ENCODE data around the gene DIAPH1.
A peak's percentile ranks its signal among the peaks of the same experiment; 100 is the strongest.

DIAPH1 gene

GRCh38 chr5:141517312-141517711, 101.5 kb downstream of the DIAPH1 start:
- Histone ChIP-seq H3K4me1 (peaks cover 7% of the 10 kb centered on the region), H3K4me3 (ENCODE audit: low read depth, low read length) (no peak overlapping the region), H3K27me3 (no peaks in the 10 kb centered on the region), H3K36me3 (peaks cover 52% of the 10 kb centered on the region), H3K9me3 (no peaks in the 10 kb centered on the region)
- TF ChIP-seq CTCF (IDR thresholded peaks at IDR 0.05; ENCODE audit: low read depth, low read length), result no peak
- DNase-seq, result no peak

GRCh38 chr5:141516672-141517025, 102.2 kb downstream of the DIAPH1 start:
- H3K4me1 ChIP-seq, result peaks cover 7% of the 10 kb centered on the region
- H3K36me3 ChIP-seq, result peaks cover 52% of the 10 kb centered on the region

GRCh38 chr5:141515946-141516671, 102.7 kb downstream of the DIAPH1 start:
- peaks cover 52% of the 10 kb centered on the region for H3K36me3 ChIP-seq
- DNase-seq, result no peak
- peaks cover 7% of the 10 kb centered on the region for H3K4me1 ChIP-seq
- H3K27me3 ChIP-seq, result no peaks in the 10 kb centered on the region
- no peaks in the 10 kb centered on the region for H3K9me3 ChIP-seq
- H3K4me3 ChIP-seq (ENCODE audit: low read depth, low read length), result no peak overlapping the region
- TF ChIP-seq CTCF (IDR thresholded peaks at IDR 0.05; ENCODE audit: low read depth, low read length), result no peak

More at GRCh38 chr5:141516672-141517025, 102.2 kb downstream of the DIAPH1 start:
- Histone ChIP-seq H3K27me3 (no peaks in the 10 kb centered on the region), H3K4me3 (ENCODE audit: low read depth, low read length) (no peak overlapping the region), H3K9me3 (no peaks in the 10 kb centered on the region)
- no peak for DNase-seq
- TF ChIP-seq CTCF (IDR thresholded peaks at IDR 0.05; ENCODE audit: low read depth, low read length), result no peak

- no peak overlapping the region for H3K4me3 ChIP-seq (ENCODE audit: low read depth, low read length)
- no peak for DNase-seq
- peaks cover 7% of the 10 kb centered on the region for H3K4me1 ChIP-seq
- no peaks in the 10 kb centered on the region for H3K27me3 ChIP-seq
- no peak for TF ChIP-seq CTCF (IDR thresholded peaks at IDR 0.05; ENCODE audit: low read depth, low read length)
- no peaks in the 10 kb centered on the region for H3K9me3 ChIP-seq
- H3K36me3 ChIP-seq, result peaks cover 52% of the 10 kb centered on the region
Measured at GRCh38 chr5:141515141-141515540, 103.7 kb downstream of the DIAPH1 start.

- no peak for TF ChIP-seq CTCF (IDR thresholded peaks at IDR 0.05; ENCODE audit: low read depth, low read length)
- DNase-seq, result peak; percentile 90
- Histone ChIP-seq H3K36me3 (peaks cover 48% of the 10 kb centered on the region), H3K4me1 (peaks cover 11% of the 10 kb centered on the region), H3K27me3 (no peaks in the 10 kb centered on the region), H3K9me3 (no peaks in the 10 kb centered on the region), H3K4me3 (ENCODE audit: low read depth, low read length) (peak overlapping the region; percentile 73)
Measured at GRCh38 chr5:141514330-141515133, 104.3 kb downstream of the DIAPH1 start.

Measured in BE2C (cell line).